HepG2 (cell line): ENCODE results near the gene C11orf42. TPM values are rescaled to one million over a fixed set of nuclear protein-coding genes. Genes with fewer than 3 reads are reported as not detected.

ENCODE experiments used
- ATAC-seq: fragments of 200-7000 bp; cut with Tn5 transposase; 3 replicates; pipeline ENCODE4 v1.9.1; 2020; ENCODE audit warnings: mild to moderate bottlenecking, moderate library complexity
- BruUV-seq: library from RNA; stranded (reverse); fragments of 400-500 nt; replicated peaks from 2 replicates; lab custom pipeline; 2021; lab: Mats Ljungman, UMichigan
- CTCF ChIA-PET: fragments of 300-600 bp; formaldehyde crosslinking; extraction: SDS; loops from one replicate; lab custom pipeline; 2021; ENCODE audit warnings: low total read pairs, inconsistent platforms, low intra/inter-chr PET ratio; lab: Yijun Ruan, JAX
- POLR2A ChIA-PET: fragments of 350-600 bp; sonication (Branson Sonifier 250); formaldehyde crosslinking; loops from one replicate; lab custom pipeline; 2020; ENCODE audit warnings: antibody characterized with exemption, inconsistent platforms; lab: Yijun Ruan, JAX
- DNase-seq: peaks from one replicate; pipeline ENCODE4 v3.0.0-alpha.2; 2015; ENCODE audit warnings: low spot score
- FAIRE-seq: peaks from 3 replicates; lab custom pipeline; 2011; peaks lifted over from hg19 to GRCh38; lab: Jason Lieb, UNC
- H2AFZ ChIP-seq: one replicate; pipeline ENCODE4 v1.6.1; 2011; ENCODE audit warnings: low read length, inconsistent platforms
- H3K27ac ChIP-seq: fragments of 300-600 bp; 3 replicates; pipeline ENCODE4 v1.8.0; 2011; ENCODE audit warnings: mixed run types, mild to moderate bottlenecking, mixed read lengths, low read length, inconsistent platforms; ENCODE audit not compliant: insufficient read depth; ENCODE audit errors: extremely low read length
- H3K27me3 ChIP-seq, 2 experiments: fragments of 200-600 bp in 1 of 2; 2 replicates in 1 of 2; 3 replicates in 1 of 2; pipeline versions ENCODE4 v1.6.0 to v1.8.0; 2011; ENCODE audit warnings: low read length in 2 of 2, mild to moderate bottlenecking in 2 of 2, moderate library complexity in 2 of 2, inconsistent platforms in 1 of 2; ENCODE audit not compliant: insufficient read depth in 2 of 2, control insufficient read depth in 1 of 2
- H3K36me3 ChIP-seq, 2 experiments: fragments of 200-600 bp in 1 of 2; replicated peaks in 1 of 2; 2 replicates in 1 of 2; 3 replicates in 1 of 2; pipeline versions ENCODE4 v1.5.1 to v1.8.0; 2011; ENCODE audit warnings: low read length in 2 of 2, inconsistent platforms in 1 of 2; ENCODE audit not compliant: insufficient read depth in 2 of 2, control insufficient read depth in 1 of 2
- H3K4me1 ChIP-seq: 2 replicates; pipeline ENCODE4 v1.5.1; 2012; ENCODE audit warnings: low read length, inconsistent platforms; ENCODE audit not compliant: insufficient read depth
- H3K4me2 ChIP-seq: 2 replicates; pipeline ENCODE4 v1.6.0; 2011; ENCODE audit warnings: low read depth, low read length, inconsistent platforms
- H3K4me3 ChIP-seq, 3 experiments: fragments of 200-600 bp in 1 of 3; sonication (generic), shearing (Covaris generic) in 1 of 3; replicated peaks in 1 of 3; 2 replicates each; pipeline ENCODE4 v1.5.1; 2011 to 2016; ENCODE audit warnings: low read length in 3 of 3, inconsistent platforms in 2 of 3, low read depth in 2 of 3, mild to moderate bottlenecking in 2 of 3, control low read depth in 1 of 3, mixed read lengths in 1 of 3; ENCODE audit not compliant: insufficient read depth in 1 of 3
- H3K79me2 ChIP-seq: one replicate; pipeline ENCODE4 v1.6.1; 2011; ENCODE audit warnings: low read length, inconsistent platforms; ENCODE audit not compliant: insufficient read depth
- H3K9ac ChIP-seq: 2 replicates; pipeline ENCODE4 v1.6.0; 2011; ENCODE audit warnings: mild to moderate bottlenecking, low read depth, low read length, inconsistent platforms; ENCODE audit not compliant: insufficient read depth
- H3K9me3 ChIP-seq: 2 replicates; pipeline ENCODE4 v1.5.1; 2012; ENCODE audit warnings: mild to moderate bottlenecking, low read length
- H4K20me1 ChIP-seq: 2 replicates; pipeline ENCODE4 v1.6.0; 2011; ENCODE audit warnings: inconsistent platforms, mild to moderate bottlenecking, low read length, moderate library complexity; ENCODE audit not compliant: insufficient read depth
- ATF7 ChIP-seq, 2 experiments: fragments of 450-650 bp in 1 of 2; sonication (generic) in 1 of 2; formaldehyde crosslinking in 1 of 2; IDR thresholded peaks; 2 replicates each; pipeline versions ENCODE4 v1.4.0 to v1.6.1; 2016 to 2020; ENCODE audit warnings: antibody characterized with exemption in 1 of 2, mild to moderate bottlenecking in 1 of 2, missing genetic modification reagents in 1 of 2
- RCOR2 ChIP-seq: IDR thresholded peaks from 2 replicates; pipeline ENCODE4 v1.6.1; 2016; ENCODE audit warnings: missing biosample characterization, missing genetic modification reagents
- STAT5B ChIP-seq: sonication (generic); formaldehyde crosslinking; IDR thresholded peaks from 2 replicates; pipeline ENCODE4 v1.4.0; 2020; ENCODE audit warnings: missing genetic modification reagents
- ZBTB10 ChIP-seq: sonication (generic); formaldehyde crosslinking; IDR thresholded peaks from 2 replicates; pipeline ENCODE4 v1.4.0; 2020; ENCODE audit warnings: missing genetic modification reagents, borderline replicate concordance
- ZNF235 ChIP-seq: sonication (generic); formaldehyde crosslinking; IDR thresholded peaks from 2 replicates; pipeline ENCODE4 v1.8.1; 2023; ENCODE audit warnings: mild to moderate bottlenecking, missing genetic modification reagents, borderline replicate concordance
- ZNF614 ChIP-seq: IDR thresholded peaks from 2 replicates; pipeline ENCODE4 v1.6.1; 2018; ENCODE audit warnings: missing biosample characterization, missing genetic modification reagents, inconsistent platforms, borderline replicate concordance
- WGBS: methylation state at CpG from one replicate; pipeline ENCODE4 v1.1.6; 2017; ENCODE audit warnings: low lambda C conversion rate; 5-methylcytosine and 5-hydroxymethylcytosine counted together
- in situ Hi-C: cut with HindIII; loops from 2 replicates; pipeline ENCODE4 v1.10.0; 2017; ENCODE audit warnings: low pct_unique_long_range_greater_than_20kb; ENCODE audit not compliant: extremely low pct_ligation_motif_present
- intact Hi-C: fragments of 100-400 bp; cut with micrococcal nuclease; formaldehyde crosslinking; loops from one replicate; pipeline ENCODE4 v1.10.0; 2022; ENCODE audit not compliant: unreplicated experiment
- polyA plus RNA-seq, 8 experiments: library from polyadenylated mRNA; depleted of rRNA in 3 of 8; stranded (reverse) in 7 of 8; unstranded in 1 of 8; fragments of >200 nt; fragmentation: Illumina TruSeq in 4 of 8; extraction: Trizol in 4 of 8; gene quantifications; 2 replicates each; pipeline versions ENCODE4 v1.2.1 to v1.2.3, GENCODE V29; 2011 to 2016; ENCODE audit warnings: low read depth in 4 of 8, missing spikeins in 1 of 8, mixed read lengths in 1 of 8; ENCODE audit not compliant: insufficient read depth in 1 of 8
- total RNA-seq, 5 experiments: library from RNA; depleted of rRNA; stranded (reverse); fragments of >200 nt; fragmentation: Illumina TruSeq; extraction: Trizol; gene quantifications; 2 replicates each; pipeline ENCODE4 v1.2.3, GENCODE V29; 2016; ENCODE audit warnings: low read depth in 1 of 5
- TF ChIP-seq, protein P1 (sequence below): IDR thresholded peaks from 2 replicates; pipeline ENCODE4 v1.4.0; 2020; ENCODE audit warnings: mild to moderate bottlenecking, missing genetic modification reagents

Gene C11orf42
- total and polyA plus RNA-seq, 2 of the 13 experiments (the other 11 are each of a cell fraction or from before 2014, with no cell fraction given) = not detected

GRCh38 chr11:6258141-6258540 lies 52.8 kb downstream of the C11orf42 start (continued):
- TF ChIP-seq ZBTB10 (CRISPR knock-in tag) (no peak), ZNF235 (CRISPR knock-in tag) (no peak), RCOR2 (no peak), STAT5B (CRISPR knock-in tag) (no peak), ZNF614 (CRISPR knock-in tag) (no peak), ATF7 (IDR thresholded peaks at IDR 0.05) (no peak), ATF7 (CRISPR knock-in tag; IDR thresholded peaks at IDR 0.05) (no peak)

GRCh38 chr11:6258571-6259081 lies 53.3 kb downstream of the C11orf42 start:
- DNase-seq = no peak
- Histone ChIP-seq H3K79me2 (no peaks in the 10 kb centered on the region), H3K9ac (no peak overlapping the region), H4K20me1 (no peaks in the 10 kb centered on the region), H3K4me3 (no peak overlapping the region), H3K27me3 (peaks cover 3 to 34% of the 10 kb centered on the region in 2 experiments; a peak in 4 of 5 replicates), H3K27ac (no peak overlapping the region), H2AFZ (no peak overlapping the region), H3K4me1 (no peaks in the 10 kb centered on the region), H3K36me3 (no peaks in the 10 kb centered on the region), H3K9me3 (no peaks in the 10 kb centered on the region), H3K4me2 (no peak overlapping the region)
- in situ Hi-C loops = no loop called here
- POLR2A ChIA-PET = no interaction called here
- WGBS = 25% methylated on average over 15 of the region's 16 CpGs
- BruUV-seq = no TSS peak
- peak; percentile 39; the same call in 2 of the 3 replicates for ATAC-seq
- CTCF ChIA-PET = no interaction called here
- TF ChIP-seq, protein P1, sequence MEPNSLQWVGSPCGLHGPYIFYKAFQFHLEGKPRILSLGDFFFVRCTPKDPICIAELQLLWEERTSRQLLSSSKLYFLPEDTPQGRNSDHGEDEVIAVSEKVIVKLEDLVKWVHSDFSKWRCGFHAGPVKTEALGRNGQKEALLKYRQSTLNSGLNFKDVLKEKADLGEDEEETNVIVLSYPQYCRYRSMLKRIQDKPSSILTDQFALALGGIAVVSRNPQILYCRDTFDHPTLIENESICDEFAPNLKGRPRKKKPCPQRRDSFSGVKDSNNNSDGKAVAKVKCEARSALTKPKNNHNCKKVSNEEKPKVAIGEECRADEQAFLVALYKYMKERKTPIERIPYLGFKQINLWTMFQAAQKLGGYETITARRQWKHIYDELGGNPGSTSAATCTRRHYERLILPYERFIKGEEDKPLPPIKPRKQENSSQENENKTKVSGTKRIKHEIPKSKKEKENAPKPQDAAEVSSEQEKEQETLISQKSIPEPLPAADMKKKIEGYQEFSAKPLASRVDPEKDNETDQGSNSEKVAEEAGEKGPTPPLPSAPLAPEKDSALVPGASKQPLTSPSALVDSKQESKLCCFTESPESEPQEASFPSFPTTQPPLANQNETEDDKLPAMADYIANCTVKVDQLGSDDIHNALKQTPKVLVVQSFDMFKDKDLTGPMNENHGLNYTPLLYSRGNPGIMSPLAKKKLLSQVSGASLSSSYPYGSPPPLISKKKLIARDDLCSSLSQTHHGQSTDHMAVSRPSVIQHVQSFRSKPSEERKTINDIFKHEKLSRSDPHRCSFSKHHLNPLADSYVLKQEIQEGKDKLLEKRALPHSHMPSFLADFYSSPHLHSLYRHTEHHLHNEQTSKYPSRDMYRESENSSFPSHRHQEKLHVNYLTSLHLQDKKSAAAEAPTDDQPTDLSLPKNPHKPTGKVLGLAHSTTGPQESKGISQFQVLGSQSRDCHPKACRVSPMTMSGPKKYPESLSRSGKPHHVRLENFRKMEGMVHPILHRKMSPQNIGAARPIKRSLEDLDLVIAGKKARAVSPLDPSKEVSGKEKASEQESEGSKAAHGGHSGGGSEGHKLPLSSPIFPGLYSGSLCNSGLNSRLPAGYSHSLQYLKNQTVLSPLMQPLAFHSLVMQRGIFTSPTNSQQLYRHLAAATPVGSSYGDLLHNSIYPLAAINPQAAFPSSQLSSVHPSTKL (CRISPR knock-in tag) = no peak
- FAIRE-seq = no peak
- intact Hi-C loops = no loop called here
